Stimulated activated CD8-positive, alpha-beta memory T cell treated with anti-CD3 and anti-CD28 coated beads, Interleukin-4, amount 100 ng/mL, for 4 hours (primary cell): Measurements from ENCODE around the gene CENPW.

Source experiments
- DNase-seq, 2 donors: peaks; one replicate each; pipeline ENCODE4 v3.0.0-alpha.2; 2020; ENCODE audit warnings: low read depth in 2 of 2, low spot score in 1 of 2

CENPW gene

DNA sequence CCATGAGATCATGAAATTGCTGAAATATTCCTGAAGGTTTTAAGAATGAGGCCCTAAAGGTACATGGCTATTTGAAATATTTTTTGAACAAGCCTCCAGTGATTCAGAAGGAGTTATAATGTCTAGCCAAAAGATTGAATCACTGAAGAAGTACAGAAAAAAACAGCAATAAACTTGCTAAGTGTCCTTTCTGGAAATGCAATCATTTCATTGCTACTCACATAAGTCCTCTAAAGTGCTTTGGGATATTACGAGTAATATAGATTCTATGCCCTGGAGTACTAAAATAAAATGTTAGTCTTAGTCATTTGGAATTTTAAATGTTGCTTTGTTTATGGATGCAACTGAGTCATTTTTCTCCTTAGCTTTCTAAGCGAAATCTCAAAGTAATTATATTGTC is 32.7 kb downstream of the CENPW start:
- DNase-seq = no peak

DNA sequence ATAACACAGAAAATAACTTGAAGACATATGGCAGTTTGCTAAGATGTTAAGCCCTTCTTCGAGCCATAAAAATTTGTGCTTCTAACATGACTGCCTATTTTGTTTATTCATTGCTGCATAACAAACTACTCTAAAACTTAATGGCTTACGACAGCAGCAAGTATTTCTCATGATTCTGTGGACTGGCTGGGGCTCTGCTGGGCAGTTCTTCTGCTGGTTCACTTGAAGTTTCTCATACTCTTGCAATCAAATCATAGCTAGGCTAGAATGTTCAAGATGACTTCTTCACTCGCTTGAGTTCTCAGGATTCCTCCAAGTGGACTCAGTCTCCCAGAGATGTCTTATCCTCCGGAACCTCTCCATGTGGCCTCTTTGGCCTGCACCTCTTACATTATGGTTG is 33.4 kb downstream of the CENPW start:
- no peak for DNase-seq

DNA sequence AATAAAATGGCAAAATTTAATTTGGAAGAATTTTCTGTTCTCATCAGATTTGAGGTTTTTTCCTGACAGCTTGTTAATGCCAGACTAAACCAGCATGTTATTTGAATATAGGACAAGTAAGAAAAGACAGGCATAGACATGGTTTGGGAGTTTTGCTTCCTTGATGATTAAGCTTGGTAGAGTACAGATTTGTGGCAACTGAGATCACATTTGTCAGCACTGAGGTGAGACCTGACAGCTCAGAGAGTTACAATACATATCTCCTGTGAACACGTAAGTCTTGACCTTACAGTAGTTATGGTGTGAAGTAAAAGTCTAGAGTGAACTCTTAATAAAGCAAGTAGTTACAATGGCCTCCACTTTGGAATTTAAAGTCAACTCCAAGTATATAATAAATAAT is 34.5 kb downstream of the CENPW start:
- DNase-seq = no peak

DNA sequence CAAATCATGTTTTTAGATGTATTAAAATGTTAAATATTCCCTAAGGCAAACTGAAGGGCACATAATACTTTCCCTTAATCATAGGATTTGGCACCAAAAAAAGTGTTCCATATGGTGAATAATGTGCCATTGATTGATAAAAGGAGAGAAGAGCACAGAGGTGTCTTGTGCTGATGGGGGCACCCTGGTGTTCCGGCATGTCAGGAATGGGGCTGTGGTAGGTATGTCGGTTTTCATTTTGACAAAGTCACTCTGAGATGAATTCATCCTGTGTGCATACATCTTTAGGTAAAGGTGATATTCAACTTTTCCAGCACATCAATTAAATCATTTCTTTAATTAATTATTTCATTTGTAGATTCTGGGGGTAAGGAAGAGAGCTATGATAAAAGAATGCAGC is 36.8 kb downstream of the CENPW start:
- no peak for DNase-seq

DNA sequence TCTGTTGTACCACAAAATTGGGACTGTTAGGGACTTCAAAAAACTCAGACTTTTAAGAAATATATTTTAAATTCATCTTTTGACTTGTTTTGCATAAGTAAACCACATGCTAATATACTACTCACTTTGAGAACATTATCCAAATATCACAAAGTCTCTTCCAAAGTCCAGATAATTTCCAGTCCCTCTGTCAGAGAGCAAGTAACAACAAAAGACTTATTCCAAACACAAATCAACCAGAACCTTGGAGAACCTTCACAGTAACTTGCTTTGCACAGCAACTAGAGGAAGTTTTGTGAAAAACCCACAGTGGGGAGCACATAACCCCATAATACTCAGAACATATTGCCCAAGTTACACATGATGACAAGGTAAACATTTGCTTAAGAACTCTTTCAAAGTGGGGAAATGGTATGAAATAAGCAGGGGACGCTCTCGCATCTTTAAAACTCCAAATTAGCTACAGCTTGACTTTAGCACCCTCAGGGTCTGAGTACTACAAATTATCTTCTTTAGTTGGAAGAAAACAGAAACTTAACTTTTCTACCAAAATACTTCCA is 37.8 kb downstream of the CENPW start:
- no peak for DNase-seq

DNA sequence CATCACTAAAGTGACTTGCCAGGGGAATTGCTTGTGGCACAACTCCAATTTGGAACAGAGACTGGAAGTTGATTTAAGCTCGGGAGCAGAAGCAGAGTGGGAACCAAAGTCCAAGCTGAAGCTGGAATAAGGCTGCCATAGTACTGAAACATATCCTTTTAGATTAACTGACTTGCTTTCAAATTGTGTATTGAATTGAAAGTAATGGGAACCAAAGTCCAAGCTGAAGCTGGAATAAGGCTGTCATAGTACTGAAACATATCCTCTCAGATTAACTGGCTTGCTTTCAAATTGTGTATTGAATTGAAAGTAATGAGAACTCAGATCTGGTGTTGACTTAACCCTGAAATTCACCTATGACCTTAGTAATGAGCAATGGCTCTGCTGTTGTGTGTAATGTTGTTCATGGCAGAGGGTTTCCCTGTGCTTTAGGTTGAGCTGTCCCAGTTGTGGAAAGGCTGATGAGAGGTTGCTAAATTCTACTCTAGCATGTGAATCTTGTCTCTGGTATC is 40.2 kb downstream of the CENPW start:
- no peak for DNase-seq

DNA sequence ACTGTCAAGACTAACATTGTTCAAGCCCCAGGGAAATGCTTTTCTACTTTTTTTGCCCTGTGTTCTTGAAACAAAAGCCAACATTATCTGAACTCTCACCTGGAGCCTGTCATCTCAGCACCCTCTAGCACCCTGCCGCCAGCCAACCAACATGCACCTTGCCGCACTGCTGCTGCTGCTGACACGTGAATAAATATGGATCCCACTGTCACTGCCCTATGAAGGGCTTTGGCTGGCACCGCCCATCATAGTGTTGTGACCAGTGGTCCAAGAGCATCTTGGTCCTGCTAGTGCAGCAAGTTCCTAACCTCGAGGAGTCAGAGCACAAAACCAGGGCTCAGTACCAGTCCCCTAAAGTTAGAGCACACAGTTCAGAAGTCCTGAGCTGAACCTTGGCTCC is 41.6 kb downstream of the CENPW start:
- DNase-seq = no peak

DNA sequence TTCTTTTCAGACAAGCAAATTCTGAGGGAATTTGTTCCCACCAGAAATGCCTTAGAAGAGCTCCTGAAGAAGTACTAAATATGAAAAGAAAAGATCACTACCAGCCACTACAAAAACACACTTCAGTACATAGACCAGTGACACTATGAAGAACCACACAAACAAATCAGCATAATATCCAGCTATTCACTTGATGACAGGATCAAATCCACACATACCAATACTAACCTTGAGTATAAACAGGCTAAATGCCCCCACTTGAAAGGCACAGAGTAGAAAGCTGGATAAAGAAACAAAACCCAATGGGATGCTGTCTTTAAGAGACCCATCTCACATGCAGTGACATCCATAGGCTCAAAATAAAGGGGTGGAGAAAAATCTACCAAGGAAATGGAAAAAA is 43.3 kb downstream of the CENPW start:
- no peak for DNase-seq

DNA sequence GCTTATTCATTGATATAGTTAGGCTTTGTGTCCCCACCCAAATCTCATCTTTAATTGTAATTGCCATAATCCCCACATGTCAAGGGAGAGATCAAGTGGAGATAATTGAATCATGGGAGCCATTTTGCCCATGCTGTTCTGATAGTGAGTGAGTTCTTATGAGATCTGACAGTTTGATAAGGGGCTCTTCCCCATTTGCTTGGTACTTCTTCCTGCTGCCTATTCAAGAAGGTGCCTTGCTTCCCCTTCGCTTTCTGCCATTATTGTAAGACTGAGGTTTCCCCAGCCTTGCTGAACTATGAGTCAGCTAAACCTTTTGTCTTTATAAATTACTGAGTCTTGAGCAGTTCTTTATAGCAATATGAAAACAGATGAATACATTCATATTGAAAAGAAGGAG is 45.6 kb downstream of the CENPW start:
- DNase-seq = no peak

DNA sequence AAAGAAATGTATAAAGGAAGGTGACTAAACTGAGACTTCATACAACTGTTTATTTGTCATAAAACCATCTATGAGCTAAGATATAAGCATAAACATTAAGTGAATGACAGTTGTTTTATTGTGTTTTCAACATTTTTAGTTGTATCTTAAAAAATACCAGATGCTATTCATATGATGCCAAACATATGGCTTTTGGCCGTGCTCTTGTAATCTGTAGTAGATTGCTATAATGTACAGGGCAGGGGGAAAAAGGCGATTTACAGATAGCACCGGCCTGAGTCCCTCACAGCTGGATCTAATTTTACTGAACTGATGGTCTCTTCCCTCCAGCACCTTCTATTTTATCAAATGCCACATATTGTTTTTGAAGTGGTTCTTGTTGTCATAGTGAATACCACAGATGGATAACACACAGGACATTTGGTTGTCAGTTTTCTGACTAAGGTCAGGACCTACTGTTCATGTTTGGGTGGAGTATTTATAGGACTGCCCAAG is 48.2 kb downstream of the CENPW start:
- DNase-seq = no peak

DNA sequence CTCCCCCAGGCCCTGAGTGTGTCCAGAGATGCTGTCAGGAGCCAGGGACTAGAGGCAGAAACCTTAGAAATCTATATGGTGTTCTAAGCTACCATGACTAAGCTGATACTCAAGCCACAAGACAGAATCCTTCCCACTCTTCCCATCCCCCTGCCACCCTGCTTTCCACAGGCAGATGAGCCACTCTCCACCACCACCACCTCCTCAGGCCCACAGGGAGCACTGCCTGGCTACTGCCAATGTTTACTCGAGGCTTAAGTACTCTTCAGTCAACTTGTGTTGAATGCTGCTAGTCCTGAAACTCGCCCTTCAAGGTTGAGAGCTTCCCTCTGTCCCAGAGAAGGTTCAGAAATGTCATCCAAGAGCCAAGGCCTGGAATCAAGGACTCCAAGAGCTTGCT is 56.2 kb downstream of the CENPW start:
- DNase-seq = no peak
